ENCODE measurements around the gene ZNF202.

DNA sequence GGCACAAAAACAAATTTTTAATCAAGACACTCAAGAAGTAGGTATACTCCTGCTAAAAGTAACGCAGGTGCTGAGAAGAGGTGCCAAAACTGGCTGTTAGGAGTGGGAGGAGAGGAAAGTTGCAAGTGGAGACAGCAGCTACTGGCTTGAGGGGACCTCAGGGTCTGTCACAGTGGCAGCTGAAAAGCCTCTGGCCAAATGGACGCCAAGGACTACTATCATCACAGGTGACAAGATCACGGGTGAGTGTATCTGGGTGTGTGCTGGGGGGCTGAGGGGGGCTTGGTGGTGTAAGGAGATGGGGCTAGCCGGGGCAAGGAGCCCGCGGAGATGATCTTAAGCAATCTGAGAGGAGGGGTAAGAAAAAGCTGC is 687 bp downstream of the ZNF202 start:
- TF ChIP-seq POLR2AphosphoS5 (IDR thresholded peaks at IDR 0.05), result no peak
- TF ChIP-seq, protein P1, sequence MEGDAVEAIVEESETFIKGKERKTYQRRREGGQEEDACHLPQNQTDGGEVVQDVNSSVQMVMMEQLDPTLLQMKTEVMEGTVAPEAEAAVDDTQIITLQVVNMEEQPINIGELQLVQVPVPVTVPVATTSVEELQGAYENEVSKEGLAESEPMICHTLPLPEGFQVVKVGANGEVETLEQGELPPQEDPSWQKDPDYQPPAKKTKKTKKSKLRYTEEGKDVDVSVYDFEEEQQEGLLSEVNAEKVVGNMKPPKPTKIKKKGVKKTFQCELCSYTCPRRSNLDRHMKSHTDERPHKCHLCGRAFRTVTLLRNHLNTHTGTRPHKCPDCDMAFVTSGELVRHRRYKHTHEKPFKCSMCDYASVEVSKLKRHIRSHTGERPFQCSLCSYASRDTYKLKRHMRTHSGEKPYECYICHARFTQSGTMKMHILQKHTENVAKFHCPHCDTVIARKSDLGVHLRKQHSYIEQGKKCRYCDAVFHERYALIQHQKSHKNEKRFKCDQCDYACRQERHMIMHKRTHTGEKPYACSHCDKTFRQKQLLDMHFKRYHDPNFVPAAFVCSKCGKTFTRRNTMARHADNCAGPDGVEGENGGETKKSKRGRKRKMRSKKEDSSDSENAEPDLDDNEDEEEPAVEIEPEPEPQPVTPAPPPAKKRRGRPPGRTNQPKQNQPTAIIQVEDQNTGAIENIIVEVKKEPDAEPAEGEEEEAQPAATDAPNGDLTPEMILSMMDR (IDR thresholded peaks at IDR 0.05), result no peak
- TF ChIP-seq POLR2A (IDR thresholded peaks at IDR 0.05), result no peak

All from prostate gland (tissue), 2 donors.